GM18498 (cell line): ENCODE measurements around the gene TOMM7.
A peak's percentile ranks its signal among the peaks of the same experiment; 100 is the strongest.
"Not testable (repeated sequence)": the region's sequence is repeated elsewhere in the genome, so short reads cannot be mapped to it uniquely, and the experiment has no call there.

Experiments used
- ATAC-seq: cut with Tn5 transposase; IDR thresholded peaks from one replicate; pipeline ENCODE4 v1.9.1; 2021; ENCODE audit warnings: mild to moderate bottlenecking, moderate library complexity; ENCODE audit not compliant: unreplicated experiment

TOMM7 gene

DNA sequence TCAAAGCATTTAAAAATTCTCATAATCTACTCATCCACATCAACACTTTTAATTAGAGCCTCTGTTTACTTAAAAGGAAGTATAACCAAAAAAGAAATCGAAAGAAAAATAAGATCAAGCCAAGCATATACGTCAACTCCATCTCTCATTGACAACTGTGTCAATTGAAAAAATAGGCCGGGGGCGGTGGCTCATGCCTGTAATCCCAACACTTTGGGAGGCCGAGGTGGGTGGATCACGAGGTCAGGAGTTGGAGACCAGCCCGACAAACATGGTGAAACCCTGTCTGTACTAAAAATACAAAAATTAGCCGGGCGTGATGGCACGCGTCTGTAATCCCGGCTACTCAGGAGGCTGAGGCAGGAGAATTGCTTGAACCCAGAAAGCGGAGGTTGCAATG lies 32.0 kb downstream of the TOMM7 start:
- ATAC-seq = not testable (repeated sequence)

DNA sequence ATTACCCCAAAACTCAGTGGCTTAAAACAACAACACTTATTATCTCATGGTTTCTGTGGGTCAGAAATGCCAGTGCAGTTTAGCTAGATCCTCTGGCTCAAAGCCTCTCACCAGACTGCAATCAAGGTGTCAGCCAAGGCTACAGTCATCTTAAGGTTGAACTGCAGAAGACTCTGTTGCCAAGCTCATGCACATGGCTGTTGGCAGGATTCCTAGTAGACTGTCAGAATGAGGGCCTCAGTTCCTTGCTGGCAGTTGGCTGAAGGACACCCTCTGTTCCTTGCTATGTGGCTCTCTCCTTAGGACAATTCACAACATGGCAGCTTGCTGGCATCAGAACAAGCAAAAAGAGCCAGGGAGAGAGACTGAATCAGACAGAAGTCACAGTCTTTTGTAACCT lies 34.7 kb downstream of the TOMM7 start:
- ATAC-seq = no peak

DNA sequence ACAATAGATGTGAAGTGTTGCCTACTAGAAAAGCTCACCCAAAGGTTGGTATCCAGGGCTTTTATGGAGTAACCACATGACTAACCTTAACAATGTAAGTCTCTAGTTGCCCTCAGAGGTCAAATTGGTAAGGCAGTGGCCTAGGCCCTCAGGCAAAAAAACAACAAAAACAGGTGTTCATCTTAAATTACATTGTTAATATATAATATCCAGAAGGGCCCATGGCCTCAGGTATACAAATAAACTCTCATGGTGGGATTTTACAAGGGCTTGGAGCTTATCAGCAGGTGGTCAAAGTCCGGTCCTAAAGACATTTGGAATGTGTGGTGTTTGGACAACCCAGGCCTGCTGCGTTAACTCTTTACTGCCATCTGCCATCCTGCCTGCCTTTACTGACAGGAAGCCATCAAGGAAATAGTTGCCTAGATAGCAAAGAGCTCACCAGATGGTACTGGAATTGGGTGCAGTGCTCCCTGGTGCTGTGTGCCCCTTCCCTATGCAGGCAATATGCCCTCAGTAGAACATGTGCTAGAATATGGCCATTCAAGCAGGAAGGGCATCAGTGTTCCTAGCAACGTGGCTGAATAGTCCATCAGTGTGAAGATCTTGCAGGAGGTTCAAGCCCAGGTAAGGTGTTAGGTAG lies 36.2 kb downstream of the TOMM7 start:
- ATAC-seq = no peak

DNA sequence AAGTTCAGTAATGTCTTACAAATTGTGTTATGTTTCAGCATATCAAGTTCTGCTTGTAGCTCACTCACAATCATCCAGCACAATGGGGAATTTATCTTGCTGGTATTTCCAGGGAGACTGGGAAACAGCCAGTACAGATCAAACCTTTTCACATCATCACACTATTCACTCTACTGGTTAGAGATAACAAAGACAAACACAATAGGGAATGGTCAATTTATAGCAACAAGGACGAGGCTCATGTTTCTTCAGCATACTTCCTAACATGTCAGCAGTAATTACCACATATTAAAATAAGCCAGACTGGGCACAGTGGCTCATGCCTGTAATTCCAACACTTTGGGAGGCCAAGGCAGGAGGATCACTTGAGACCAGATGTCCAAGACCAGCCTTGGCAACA lies 38.3 kb downstream of the TOMM7 start:
- no peak for ATAC-seq

DNA sequence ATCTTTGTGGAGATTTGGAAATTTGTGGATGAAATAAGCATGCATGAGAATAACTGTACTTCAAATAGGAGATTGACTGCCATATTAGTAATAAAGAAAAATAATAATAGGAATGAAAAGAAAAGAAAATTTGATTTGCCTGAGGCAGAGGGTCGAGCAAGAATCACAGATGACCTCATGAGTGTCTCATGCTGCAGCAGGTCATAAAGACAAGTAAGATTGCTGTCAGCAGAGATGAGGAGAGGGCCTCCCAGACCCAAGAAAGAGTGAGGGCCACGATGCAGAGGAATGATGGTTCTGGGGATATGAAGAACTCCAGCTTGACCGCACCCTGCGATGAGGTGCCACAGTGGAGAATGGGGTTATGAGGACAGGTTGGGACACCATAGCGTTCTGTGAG lies 39.2 kb downstream of the TOMM7 start:
- ATAC-seq = no peak

DNA sequence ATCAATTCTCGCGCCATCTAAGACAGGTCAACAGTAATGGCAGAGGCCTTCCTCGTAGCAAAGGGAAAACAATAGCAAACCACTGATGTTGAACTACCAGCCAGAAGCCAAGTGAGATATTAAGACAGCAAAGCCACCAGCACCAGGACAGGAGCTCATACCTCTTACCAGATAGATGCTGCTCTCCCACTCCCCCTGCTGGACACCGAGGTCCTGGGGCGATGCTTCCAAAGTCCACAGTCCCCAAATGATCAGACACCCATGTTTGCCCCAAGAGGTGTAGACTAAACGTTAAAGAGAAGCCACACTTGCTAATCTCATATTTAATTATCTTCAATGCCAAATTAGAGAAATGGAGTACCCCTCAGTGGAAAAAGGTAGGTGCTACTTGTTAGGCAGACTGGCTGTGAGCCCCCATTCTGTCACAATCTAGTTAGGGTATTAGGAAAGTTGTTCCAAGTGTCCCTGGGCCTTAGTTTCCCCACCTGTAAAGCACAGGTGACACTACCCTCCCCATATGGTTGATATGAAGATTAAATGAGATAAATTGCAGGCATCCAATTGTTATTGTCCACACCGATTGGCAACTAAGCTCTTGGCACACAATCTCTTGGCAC lies 39.9 kb downstream of the TOMM7 start:
- ATAC-seq = peak; percentile 86

DNA sequence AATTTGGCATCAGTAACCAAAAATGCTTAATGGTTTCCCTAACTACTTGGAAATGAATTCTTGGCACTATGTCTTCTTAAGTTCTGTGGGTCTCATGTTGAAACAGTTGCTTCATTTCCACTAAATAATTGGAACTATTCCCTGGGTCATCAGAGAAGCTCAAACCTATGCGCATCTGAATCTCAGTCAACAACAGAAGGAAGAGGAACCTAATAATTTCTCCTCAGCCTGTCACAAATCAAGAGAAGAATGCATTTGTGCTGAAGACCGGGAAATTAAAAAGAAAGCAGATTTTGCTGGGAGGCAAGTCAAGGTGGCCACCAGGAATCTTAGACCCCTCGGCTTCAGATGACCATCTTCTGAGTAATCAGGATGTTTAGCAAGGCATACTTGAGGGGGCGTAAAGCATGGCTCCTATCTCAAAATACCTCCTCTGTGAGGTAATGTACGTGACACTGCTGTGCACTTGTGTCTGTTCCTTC lies 41.4 kb downstream of the TOMM7 start:
- no peak for ATAC-seq

DNA sequence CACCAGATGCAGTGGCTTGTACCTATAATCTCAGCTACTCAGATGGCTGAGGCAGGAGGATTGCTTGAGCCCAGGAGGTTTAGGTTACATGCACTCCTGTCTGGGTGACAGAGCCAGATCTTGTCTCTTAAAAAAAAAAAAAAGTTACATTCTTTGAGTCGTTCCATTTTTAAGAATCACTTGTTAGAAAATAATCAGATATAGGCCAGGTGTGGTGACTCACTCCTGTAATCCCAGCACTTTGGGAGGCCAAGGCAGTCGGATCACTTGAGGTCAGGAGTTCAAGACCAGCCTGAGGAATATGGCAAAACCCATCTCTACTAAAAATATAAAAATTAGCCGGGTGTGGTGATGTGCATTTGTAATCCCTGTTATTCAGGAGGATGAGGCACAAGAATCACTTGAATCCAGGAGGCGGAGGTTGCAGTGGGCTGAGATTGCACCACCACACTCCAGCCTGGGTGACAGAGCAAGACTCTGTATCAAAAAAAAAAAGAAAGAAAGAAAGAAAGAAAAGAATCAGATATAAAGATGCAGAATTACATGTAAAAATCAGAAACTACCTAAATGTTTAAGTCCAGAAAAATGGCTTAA lies 42.8 kb downstream of the TOMM7 start:
- ATAC-seq = not testable (repeated sequence)

DNA sequence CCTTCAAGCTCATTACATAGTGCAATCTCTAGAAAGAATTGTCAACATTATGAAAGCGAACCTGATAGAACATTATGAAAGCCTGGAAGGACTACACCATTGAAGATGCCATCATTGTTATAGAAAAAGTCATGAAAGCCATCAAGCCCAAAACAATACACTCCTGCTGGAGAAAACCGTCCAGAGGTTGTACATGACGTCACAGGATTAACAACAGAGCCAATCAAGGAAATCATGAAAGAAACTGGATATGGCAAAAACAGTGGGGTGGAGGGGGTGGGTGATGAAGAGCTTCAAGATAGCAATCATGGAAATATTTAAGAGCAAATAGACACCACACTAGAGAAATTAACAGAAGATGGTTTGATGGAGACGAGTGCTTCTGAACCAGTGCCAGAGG lies 45.7 kb downstream of the TOMM7 start:
- no peak for ATAC-seq

DNA sequence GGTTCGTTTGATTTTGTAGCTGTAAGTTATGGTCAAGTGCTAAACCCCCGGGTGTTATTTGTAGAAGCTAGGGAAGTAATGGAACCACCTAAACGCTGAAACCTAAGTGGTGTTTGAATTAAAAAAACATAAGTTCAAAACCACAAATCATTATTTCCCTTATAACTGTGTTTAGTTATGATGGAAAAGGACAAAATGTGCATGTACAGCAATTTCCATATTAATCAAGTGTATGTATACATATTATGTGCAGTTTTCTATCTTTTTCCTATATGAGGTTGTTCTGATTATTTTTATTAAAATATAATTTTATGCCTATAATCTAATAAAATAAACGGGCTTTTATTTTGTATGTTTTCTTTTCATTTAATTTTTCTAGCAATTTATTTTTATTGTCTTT lies 49.8 kb downstream of the TOMM7 start:
- no peak for ATAC-seq

DNA sequence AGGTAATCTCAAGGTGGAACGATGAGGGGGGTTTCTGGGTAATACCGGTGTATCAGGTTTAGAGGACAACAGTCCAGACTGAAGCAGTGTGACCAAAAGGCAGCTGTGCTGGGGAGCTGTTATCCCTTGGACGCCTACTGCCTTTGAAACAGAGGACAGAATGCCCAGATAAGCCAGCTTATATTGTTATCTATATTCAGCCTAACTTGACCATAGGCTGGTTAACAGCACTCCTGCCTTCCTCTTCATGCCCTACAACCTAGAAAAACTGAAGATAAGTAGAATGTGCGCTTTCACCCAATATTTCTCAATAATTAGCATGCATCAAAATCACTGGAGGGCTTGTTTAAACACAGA lies 50.8 kb downstream of the TOMM7 start:
- ATAC-seq = no peak

DNA sequence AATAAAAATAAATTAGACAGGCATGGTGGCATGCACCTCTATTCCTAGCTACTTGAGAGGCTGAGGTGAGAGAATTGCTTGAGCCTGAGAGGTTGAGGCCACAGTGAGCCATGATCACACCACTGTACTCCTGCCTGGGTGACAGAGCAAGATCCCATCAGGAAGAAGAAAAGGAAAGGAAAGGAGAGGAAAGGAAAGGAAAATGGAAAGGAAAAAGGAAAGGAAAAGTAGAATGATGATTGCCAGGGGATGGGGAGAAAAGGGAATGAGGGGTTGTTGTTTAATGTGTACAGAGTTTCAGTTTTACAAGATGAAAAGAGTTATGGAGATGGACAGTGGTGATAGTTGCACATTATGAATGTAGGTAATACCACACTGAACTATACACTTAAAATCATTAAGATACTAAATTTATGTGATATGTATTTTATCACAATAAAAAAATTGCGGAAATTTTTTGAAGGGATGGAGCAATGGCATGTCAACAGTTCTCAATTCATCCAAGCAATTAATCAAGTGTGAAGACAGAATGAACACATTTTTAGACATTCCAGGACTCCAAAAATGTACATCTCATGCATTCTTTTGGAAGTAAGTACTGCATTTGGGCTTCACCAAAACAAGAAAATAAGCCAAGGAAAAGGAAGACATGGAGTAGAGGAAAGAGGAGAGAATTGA lies 51.3 kb downstream of the TOMM7 start:
- no peak for ATAC-seq

DNA sequence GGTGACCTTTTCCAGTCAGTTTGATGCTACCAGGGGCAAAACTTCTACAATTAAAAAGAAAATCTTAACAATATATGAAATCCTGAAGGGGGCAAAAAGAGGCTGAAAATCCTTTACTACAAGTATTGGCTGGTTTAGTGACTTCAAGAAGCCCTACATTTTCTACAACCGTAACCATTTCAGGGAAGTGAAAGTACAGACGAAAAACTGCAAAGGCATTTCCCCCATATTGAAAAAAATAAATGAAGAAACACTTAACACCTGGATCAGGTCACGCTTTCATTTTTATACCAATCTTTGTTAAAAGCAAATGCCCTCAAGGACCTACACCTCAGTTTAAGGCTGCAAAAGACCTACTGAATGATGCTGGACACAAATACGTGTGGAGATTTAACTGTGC lies 57.0 kb downstream of the TOMM7 start:
- ATAC-seq = no peak
